ENCODE results near the gene KRI1.

Gene KRI1

GRCh38 chr19:10565567-10566407, at the start of gene KRI1:
KRI1 (minus strand) TSS chr19:10566010; CDS start chr19:10565999, 11 bp downstream.
- DNase-seq = peak; percentile 96

GRCh38 chr19:10612499-10613119, 46.8 kb upstream of the KRI1 start:
- DNase-seq = no peak

DNA sequence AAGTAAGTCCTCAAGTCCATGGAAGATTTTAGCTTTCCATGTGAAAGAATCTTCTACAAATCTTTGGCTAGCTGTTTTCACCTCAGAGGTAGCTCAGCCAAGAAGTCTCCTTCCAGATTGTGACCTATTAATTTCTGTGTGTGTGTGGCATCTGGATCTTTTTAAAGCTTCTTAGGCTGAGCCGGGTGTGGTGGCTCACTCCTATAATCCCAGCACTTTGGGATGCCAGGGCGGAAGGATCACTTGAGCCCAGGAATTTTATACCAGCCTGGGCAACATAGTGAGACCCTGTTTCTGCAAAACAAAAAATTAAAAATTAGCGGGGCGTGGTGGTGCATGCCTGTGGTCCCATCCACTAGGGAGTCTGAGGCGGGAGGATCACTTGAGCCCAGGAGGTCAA, 46.1 kb upstream of the KRI1 start:
- DNase-seq = no peak

DNA sequence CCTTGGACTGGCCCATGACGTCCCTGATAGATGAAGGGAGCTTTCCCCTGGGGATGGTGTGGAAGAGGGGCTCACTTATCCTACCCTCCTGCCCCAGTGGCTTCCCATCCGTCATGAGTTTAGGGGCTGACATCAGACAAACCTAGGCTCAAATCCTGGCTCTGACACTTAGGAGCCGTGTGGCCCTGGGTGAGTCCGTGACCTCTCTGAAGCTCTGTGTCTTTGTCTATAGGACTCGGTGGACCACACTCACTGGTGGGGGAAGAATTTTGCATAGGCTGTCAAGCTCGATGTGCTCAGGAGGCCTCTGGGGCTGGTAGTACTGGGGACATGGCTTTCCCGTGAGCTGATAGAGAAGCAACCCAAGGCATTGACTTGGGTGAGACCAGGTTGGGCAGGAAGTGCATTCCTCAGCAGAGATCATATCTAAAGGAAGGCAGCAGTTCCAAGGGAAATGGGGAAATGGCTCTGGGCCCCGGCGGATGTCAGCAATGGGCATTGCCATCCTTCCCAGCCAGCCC, 38.7 kb upstream of the KRI1 start:
- DNase-seq = no peak

DNA sequence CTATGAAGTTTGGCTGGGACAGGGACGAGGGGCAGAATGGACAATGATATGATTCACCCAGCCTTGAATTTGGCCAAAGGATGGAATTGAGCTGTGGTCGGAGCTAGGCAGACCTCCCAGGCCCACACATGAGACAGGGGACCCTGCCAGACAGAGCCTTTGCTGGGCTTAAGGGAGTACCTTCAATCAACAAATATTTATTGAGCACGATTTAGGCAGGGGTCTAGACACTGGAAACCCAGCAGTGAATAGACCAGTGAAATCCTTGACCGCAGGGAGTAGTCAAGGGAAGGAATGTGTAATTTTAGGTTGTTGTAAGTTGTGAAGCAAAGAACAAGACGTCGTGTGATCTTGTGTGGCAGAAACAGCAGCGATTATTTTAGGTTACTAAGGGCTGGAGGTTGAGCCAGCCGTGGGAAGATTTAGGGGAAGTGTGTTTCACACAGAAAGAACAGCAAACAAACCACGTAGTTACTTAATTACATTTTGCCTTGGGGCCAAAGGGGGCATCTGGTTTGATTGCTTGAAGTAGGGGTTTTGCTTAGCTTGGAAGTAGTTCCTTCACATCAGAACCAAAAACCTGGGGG, 38.2 kb upstream of the KRI1 start:
- no peak for DNase-seq

GRCh38 chr19:10603084-10603872, 37.5 kb upstream of the KRI1 start:
- no peak for DNase-seq

- peak; percentile 70 for DNase-seq
Measured at GRCh38 chr19:10602330-10603083, 36.7 kb upstream of the KRI1 start.

DNA sequence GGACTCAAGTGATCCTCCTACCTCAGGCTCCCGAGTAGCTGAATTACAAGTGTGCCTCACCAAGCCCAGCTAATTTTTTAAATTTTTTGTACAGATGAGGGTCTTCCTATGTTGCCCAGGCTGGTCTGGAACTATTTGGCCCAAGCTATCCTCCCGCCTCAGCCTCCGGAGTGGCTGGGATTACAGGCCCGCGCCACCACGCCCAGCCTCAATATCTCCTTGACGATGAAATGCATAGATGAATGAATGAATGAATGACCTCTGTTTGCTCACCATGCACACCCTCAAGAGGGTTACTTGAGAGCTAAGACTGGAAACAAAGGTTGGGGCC, 36.2 kb upstream of the KRI1 start:
- no peak for DNase-seq

DNA sequence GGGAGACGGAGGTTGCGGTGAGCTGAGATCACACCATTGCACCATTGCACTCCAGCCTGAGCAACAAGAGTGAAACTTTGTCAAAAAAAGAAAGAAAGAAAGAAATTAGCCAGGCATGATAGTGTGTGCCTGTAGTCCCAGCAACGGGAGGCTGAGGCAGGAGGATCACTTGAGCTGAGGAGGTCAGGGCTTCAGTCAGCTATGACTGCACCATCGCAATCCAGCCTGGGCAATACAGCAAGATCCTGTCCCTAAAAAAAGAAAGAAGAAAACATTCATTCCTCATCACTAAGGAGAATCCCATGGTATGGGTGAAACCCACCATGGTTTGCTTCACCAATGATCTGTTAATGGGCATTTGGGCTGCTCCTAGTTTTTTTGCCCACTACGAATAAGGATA, 34.3 kb upstream of the KRI1 start:
- DNase-seq = no peak

DNA sequence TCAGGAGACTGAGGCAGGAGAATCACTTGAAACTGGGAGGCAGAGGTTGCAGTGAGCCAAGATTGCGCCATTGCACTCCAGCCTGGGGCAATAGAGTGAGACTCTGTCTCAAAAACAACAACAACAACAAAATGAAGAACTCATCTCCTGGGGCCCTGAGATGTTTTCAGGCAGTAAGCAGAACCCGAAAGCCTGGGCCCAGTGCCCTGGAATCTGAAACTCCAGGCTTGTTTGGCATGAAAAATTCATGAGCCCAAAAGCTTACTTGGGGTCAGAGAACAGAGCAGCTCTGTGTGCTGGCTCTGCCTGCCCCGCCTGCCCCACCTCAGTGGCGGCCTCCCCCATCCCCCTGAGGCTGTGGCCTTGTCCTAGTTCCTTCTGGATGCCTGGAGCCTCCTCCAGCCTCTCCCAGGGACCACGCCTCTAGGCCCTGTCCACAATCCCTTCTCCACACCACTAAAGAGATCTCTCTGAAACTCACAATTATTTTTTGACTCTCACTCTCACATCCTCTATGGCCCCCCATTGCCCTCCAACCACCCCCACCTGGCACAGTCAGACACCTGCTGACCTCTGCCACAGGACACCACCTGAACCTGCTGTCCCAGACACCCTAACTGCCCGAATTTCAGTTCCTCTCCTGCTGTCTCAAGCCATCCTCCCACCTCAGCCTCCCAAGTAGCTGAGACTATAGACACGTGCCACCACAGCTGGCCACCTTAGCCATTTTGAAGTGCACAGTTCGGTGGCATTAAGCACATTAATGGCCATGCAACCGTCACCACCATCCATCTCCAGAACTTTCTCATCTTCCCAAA, 28.2 kb upstream of the KRI1 start:
- DNase-seq = no peak

DNA sequence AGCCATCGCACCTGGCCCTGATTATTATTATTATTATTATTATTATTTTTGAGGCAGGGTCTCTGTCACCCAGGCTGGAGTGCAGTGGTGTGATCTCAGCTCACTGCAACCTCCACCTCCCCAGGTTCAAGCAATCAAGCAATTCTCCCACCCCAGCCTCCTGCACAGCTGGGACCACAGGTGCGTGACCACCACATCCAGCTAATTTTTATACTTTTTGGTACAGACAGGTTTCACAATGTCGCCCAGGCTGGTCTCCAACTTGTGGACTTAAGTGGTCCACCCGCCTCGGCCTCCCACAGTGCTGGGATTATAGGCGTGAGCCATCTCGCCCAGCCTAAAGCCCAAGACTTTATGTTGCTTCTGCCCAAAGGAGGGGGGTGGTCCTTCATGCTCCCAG, 27.3 kb upstream of the KRI1 start:
- no peak for DNase-seq

DNA sequence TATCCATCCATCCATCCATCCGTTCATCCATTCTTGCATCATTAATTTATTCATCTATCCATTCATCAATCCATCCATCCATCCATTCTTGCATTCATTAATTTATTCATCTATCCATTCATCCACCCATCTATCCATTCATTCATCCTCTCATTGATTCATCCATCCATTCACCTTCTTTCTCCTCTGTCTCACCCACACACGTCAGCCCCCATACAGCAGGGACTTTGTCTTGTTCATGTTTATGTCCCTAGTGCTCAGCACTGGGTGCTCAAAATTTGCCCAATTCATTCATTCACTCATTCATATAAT, 22.0 kb upstream of the KRI1 start:
- no peak for DNase-seq

- no peak for DNase-seq
Measured at GRCh38 chr19:10587022-10587838, 21.4 kb upstream of the KRI1 start, which contains the start of gene AP1M2. AP1M2 (minus strand) TSS chr19:10587312; CDS start chr19:10587231, 81 bp downstream.

- DNase-seq = no peak
Measured at GRCh38 chr19:10586396-10586795, 20.6 kb upstream of the KRI1 start.

GRCh38 chr19:10583036-10583776, 17.4 kb upstream of the KRI1 start:
- DNase-seq = no peak

DNA sequence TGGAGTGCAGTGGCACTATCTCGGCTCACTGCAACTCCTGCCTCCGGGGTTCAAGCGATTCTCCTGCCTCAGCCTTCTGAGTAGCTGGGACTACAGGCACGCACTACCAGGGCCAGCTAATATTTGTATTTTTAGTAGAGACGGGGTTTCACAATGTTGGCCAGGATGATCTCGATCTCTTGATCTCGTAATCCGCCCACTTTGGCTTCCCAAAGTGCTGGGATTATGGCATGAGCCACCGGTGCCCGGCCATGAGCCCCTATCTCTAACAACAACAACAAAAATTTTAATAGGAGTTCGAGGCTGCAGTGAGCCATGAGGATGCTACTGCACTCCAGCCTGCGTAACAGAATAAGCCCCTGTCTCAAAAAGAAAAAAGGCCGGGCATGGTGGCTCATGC, 16.3 kb upstream of the KRI1 start:
- no peak for DNase-seq

- peak; percentile 89 for DNase-seq
Measured at GRCh38 chr19:10580979-10581631, 15.3 kb upstream of the KRI1 start.

DNA sequence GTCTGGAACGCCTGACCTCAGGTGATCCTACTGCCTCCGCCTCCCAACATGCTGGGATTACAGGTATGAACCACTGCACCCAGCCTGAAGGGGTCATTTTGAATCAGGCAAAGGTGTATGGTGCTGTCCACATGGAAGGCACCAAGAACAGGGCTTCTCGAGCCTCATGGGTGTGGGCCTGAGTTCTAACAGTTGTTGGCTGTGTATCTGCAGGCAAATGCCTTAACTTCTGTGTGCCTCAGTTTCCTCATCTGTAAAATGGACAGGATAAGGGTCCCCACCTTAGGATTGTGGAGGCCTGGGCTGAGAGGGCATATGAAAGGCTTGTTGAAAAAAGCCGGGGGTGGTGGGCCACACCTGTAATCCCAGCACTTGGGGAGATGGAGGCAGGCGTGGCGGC, 12.1 kb upstream of the KRI1 start:
- DNase-seq = no peak

GRCh38 chr19:10575011-10575716, 9.4 kb upstream of the KRI1 start:
- no peak for DNase-seq

Data from fibroblast of upper back skin (primary cell).